ENCODE measurements around the gene CRY1. TPM values are rescaled to one million over a fixed set of nuclear protein-coding genes. Genes with fewer than 3 reads are reported as not detected.

Gene CRY1
- total and polyA plus RNA-seq, 5 experiments from 2014 or later = 26.1 to 37.9 (median 30.7) TPM

DNA sequence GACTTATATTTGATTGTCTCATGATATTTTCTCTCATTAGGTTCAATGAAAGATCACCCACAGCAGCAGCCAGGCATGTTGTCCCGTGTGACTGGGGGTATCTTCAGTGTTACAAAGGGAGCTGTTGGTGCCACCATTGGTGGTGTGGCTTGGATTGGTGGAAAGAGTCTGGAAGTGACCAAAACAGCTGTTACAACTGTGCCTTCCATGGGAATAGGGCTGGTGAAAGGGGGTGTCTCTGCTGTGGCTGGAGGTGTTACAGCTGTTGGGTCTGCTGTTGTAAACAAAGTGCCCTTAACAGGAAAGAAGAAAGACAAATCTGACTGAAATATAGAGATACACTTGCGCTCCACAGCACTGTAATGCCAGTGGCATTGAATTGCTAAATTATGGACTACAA lies 122.3 kb downstream of the CRY1 start:
- H3K27ac Mint-ChIP-seq = peak overlapping the region in 7 of 10 donors; percentile 5 to 89 (median 36)
- no peak for ATAC-seq
- H3K27me3 Mint-ChIP-seq = no peaks in the 10 kb centered on the region
- peaks cover 16 to 30% (median 21%) of the 10 kb centered on the region in 4 donors for H3K4me1 Mint-ChIP-seq
- peak overlapping the region in 1 of 10 donors; percentile 12 for H3K4me3 Mint-ChIP-seq
- no peak for DNase-seq
- peaks cover 0 to 74% (median 22%) of the 10 kb centered on the region in 3 donors for H3K36me3 Mint-ChIP-seq
- POLR2A ChIA-PET = no interaction called here
- H3K9me3 Mint-ChIP-seq = no peaks in the 10 kb centered on the region

DNA sequence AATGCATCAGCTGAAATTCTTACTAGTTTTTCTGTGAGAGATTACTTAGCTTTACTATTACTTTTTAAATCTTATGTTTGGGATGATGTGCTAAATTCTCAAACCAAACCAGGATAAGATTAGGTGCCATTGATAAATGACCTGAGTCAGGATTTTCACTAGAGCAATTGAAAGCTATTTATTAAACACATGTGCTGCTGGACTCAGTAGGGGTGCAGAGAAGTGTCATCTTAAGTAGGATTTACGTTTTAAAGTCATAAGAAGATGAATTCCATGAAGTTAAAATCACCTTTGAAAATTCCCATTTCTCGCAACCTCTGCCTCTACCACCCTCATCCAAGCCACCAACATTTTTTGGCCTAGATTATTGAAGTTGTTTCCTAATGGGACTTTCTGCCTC lies 128.8 kb downstream of the CRY1 start:
- no peak for ATAC-seq
- H3K27me3 Mint-ChIP-seq = no peaks in the 10 kb centered on the region

DNA sequence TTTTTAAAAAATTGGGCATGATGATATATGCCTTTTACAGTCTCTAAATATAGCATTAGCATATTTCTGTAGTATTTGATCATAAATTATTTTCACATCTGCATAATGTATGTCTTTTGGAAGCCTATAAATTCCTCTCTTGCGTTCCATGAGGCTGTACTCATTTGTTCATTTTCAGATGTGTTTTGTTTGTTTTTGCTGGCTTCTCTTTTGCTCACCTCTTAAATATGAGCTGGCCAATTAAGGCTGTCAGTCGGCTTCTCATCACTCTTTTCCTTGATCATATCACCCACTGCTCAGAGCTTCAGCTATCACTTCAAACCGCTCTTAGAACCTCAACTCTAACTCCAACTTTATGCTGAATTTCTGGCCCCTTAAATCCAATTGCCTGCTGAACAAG lies 131.1 kb downstream of the CRY1 start:
- POLR2A ChIA-PET = no interaction called here
- no peaks in the 10 kb centered on the region for H3K27me3 Mint-ChIP-seq
- no peaks in the 10 kb centered on the region for H3K9me3 Mint-ChIP-seq
- H3K4me1 Mint-ChIP-seq = peaks cover 35 to 66% (median 62%) of the 10 kb centered on the region in 4 donors
- no peak overlapping the region for H3K4me3 Mint-ChIP-seq
- peaks cover 6 to 55% (median 12%) of the 10 kb centered on the region in 3 donors for H3K36me3 Mint-ChIP-seq
- ATAC-seq = no peak
- peak overlapping the region in 2 of 10 donors; percentile 33 for H3K27ac Mint-ChIP-seq
- DNase-seq = no peak

More for the DNA sequence above, 128.8 kb downstream of the CRY1 start:
- Mint-ChIP-seq H3K4me1 (peaks cover 26 to 48% (median 46%) of the 10 kb centered on the region in 4 donors), H3K36me3 (peaks cover 6 to 72% (median 15%) of the 10 kb centered on the region in 3 donors), H3K4me3 (no peak overlapping the region), H3K27ac (peak overlapping the region in 3 of 10 donors; percentile 12 to 71 (median 16)), H3K9me3 (no peaks in the 10 kb centered on the region)
- POLR2A ChIA-PET = interaction anchor here (1.0 kb wide), 1 partner anchor 10 kb away, joined by 4 read pairs; no protein-coding TSS in a partner anchor
- DNase-seq = no peak

DNA sequence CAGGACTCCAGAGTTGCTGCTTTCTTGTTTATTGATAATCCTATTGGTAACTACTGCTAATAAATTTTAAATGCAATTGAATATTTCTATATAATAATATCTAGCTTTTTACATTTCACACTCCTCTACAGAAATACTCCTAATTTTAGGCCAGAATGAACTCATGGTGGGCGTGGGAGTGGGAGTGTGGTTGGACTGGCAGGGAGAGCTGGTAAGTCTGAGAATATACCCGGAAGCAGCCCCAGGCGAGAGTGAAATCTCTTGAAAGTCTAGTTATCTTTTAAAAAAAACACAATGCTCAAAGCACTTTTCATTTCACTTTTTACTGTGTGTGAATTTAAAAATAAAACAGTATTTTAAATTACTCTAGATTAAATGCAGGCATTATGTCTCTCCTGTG lies 132.9 kb downstream of the CRY1 start:
- Mint-ChIP-seq H3K27me3 (no peaks in the 10 kb centered on the region), H3K4me1 (peaks cover 37 to 67% (median 60%) of the 10 kb centered on the region in 4 donors), H3K27ac (peak overlapping the region in 3 of 10 donors; percentile 58 to 74 (median 66)), H3K4me3 (no peak overlapping the region), H3K36me3 (peaks cover 5 to 40% (median 6%) of the 10 kb centered on the region in 3 donors), H3K9me3 (peaks cover 0 to 2% (median 0%) of the 10 kb centered on the region in 9 donors)
- POLR2A ChIA-PET = interaction anchor here (0.6 kb wide), 1 partner anchor 17 kb away, joined by 3 read pairs; no protein-coding TSS in a partner anchor
- ATAC-seq = no peak
- no peak for DNase-seq

DNA sequence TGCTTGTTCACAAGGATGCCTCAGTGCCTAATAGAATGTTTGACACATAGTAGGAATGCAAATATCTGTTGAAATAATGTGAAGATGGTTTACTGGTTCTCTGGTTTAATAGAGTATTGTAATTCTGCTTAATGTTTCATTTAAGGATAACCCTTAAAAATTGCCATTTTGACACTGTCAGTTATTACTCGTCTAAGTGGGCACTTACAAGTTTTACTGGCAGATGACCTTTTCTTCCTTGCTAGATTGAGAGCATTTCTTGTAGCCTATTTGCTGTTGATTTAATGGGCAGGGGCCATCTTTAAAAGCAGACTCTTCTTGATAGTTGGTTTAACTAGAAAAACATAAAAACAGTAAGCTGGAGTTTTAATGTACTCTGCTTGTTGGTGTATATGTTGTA lies 135.8 kb downstream of the CRY1 start:
- POLR2A ChIA-PET = interaction anchor here (1.2 kb wide), 1 partner anchor 29 kb away, joined by 5 read pairs; the partner anchor contains the start of gene MTERF2
- Mint-ChIP-seq H3K27ac (peak overlapping the region; percentile 93 to 98 (median 96)), H3K4me3 (peak overlapping the region; percentile 94 to 100 (median 98)), H3K27me3 (no peaks in the 10 kb centered on the region), H3K9me3 (peaks cover 0 to 2% (median 0%) of the 10 kb centered on the region in 9 donors), H3K4me1 (peaks cover 25 to 50% (median 43%) of the 10 kb centered on the region in 4 donors), H3K36me3 (peaks cover 0 to 14% (median 0%) of the 10 kb centered on the region in 3 donors)
- DNase-seq = no peak
- ATAC-seq = no peak

DNA sequence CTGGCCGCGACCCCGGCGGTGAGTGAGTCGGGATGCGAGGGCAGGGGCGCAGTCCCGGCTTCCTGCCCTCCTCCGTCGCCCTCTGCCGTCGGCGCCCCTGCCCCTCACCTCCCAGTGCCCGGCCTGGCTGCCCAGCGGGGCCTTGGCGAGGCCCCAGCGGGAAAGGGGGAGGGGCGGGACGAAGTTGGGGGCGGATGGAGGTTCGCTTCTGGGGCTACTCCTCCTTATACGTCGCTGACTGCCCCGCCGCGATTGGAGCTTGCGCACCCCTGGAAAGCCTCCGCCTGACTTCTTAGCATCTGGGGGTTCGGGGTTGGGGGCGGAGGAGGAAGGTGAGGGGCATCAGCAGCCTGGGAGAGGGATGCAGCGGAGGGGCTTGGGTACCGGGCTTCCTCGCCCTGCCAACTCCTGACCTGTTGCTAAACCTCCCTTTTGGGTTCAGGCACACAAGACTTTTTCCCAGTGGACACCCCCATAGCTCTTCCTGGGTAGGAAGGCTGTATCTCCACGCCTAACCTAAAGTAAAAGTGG lies 137.2 kb downstream of the CRY1 start:
- Mint-ChIP-seq H3K27me3 (no peaks in the 10 kb centered on the region), H3K36me3 (peaks cover 0 to 6% (median 0%) of the 10 kb centered on the region in 3 donors), H3K9me3 (peaks cover 0 to 2% (median 0%) of the 10 kb centered on the region in 9 donors), H3K4me3 (peak overlapping the region; percentile 94 to 100 (median 98)), H3K27ac (peak overlapping the region; percentile 93 to 98 (median 96)), H3K4me1 (peaks cover 22 to 44% (median 35%) of the 10 kb centered on the region in 4 donors)
- POLR2A ChIA-PET = interaction anchor here (0.6 to 2.8 kb wide), 11 partner anchors 14 to 1605 kb away, joined by 3 to 26 read pairs (median 7); partner anchors contain the start of genes CRY1, MTERF2, POLR3B and SART3
- peak; percentile 39 to 42 for ATAC-seq
- DNase-seq = peak in 6 of 10 donors; percentile 41 to 83 (median 53)

DNA sequence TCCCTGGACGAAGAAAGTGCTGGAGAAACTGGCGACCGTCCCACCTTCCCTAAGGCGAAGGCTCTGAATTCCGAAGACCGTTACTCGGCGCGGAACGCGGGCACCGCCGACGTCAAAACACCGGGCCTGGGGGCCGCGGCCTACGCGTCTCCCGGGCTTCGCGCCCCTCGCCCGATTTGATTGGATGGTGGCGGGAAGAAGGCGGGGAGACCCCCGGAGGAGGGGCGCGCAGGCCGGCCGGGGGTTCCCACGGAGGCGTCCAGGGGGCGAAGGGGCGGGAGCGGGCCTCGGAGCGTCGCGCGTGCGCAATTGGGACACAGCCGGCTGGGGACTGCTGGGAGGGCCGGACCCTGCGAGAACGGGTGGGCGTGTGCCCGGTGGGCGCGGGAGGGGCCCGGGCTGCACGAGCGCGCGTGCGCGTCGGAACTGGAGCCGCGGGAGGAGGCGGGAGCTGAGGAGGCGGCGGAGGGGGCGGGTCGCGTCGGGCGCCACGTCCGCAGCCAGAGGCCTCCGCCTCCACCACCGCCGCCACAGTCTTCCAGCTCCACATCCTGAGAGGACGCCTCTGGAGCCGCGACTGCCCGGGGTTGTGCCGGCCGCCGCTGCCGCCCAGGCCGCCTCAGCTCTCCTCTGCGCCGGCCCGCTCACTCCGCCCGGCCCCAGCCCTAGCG lies 137.8 kb downstream of the CRY1 start, which contains the start of gene TMEM263:
TMEM263 (plus strand) TSS at position 531 of the 671 bp plus-strand sequence. CDS start 11,210 bp downstream, outside the sequence.
- peaks cover 19 to 38% (median 30%) of the 10 kb centered on the region in 4 donors for H3K4me1 Mint-ChIP-seq
- DNase-seq = peak; percentile 90 to 96 (median 93)
- no peaks in the 10 kb centered on the region for H3K27me3 Mint-ChIP-seq
- peaks cover 0 to 2% (median 0%) of the 10 kb centered on the region in 9 donors for H3K9me3 Mint-ChIP-seq
- H3K36me3 Mint-ChIP-seq = peaks cover 0 to 2% (median 0%) of the 10 kb centered on the region in 3 donors
- peak within 1 kb of the TSS; percentile 93 to 98 (median 97) for H3K27ac Mint-ChIP-seq
- peak within 1 kb of the TSS; percentile 94 to 100 (median 98) for H3K4me3 Mint-ChIP-seq
- peak; percentile 76 to 79 for ATAC-seq
- POLR2A ChIA-PET = interaction anchor here (0.5 to 2.8 kb wide), 12 partner anchors 9 to 1605 kb away, joined by 3 to 26 read pairs (median 6); partner anchors contain the start of genes CRY1, MTERF2, POLR3B and SART3

DNA sequence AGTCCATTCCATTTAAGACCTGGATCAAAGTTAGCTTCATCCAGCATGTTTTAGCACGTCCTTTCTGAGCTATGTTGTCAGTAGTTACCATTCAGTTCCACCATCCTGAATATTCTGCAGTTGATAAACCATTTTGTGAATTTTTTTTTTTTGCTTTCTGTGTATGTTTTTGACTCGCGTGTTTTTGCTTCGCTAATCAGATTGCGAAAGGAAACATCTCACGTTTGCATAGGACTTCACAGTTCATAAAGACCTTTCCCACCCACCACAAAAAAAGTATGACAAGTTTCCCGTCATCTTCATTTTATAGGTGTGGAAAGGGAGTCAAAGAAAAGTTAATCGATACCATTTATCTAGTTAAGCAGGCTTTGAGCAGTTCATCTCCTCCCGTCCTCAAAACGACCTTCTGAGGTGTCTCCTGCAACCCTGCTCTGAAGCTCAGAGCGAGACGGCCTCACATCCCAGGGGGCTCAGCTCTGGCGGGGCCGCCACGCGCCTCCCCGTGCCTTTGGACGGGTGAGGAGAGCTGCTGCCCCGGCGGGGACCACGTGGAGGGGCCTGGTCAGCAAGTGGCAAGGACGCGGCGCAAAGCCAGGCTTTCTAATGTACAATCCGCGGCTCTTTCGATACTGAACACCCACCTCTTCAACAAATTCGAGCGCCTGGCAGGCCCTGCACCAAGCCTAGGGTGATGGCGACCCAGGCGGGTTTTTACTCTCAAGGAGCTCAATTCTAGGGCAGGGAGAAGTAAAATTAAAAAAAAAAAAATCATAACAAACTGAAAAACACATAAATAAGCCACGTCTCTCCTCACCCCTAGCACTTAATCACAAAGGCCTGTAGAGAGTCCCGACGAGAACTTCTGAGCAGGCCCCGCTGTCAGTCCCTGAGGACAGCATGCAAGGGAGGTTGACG lies 138.6 kb downstream of the CRY1 start:
- no peaks in the 10 kb centered on the region for H3K27me3 Mint-ChIP-seq
- H3K9me3 Mint-ChIP-seq = peaks cover 0 to 4% (median 2%) of the 10 kb centered on the region in 9 donors
- peaks cover 0 to 2% (median 0%) of the 10 kb centered on the region in 3 donors for H3K36me3 Mint-ChIP-seq
- peaks cover 19 to 38% (median 29%) of the 10 kb centered on the region in 4 donors for H3K4me1 Mint-ChIP-seq
- H3K27ac Mint-ChIP-seq = peak overlapping the region; percentile 84 to 98 (median 97)
- DNase-seq (peak in 5 of 10 donors; percentile 1 to 71 (median 20)), ATAC-seq (peak; percentile 26 to 46)
- H3K4me3 Mint-ChIP-seq = peak overlapping the region; percentile 90 to 100 (median 96)
- POLR2A ChIA-PET = interaction anchor here (0.5 to 2.8 kb wide), 12 partner anchors 9 to 1606 kb away, joined by 3 to 26 read pairs (median 4); partner anchors contain the start of genes CRY1, MTERF2, POLR3B and SART3

DNA sequence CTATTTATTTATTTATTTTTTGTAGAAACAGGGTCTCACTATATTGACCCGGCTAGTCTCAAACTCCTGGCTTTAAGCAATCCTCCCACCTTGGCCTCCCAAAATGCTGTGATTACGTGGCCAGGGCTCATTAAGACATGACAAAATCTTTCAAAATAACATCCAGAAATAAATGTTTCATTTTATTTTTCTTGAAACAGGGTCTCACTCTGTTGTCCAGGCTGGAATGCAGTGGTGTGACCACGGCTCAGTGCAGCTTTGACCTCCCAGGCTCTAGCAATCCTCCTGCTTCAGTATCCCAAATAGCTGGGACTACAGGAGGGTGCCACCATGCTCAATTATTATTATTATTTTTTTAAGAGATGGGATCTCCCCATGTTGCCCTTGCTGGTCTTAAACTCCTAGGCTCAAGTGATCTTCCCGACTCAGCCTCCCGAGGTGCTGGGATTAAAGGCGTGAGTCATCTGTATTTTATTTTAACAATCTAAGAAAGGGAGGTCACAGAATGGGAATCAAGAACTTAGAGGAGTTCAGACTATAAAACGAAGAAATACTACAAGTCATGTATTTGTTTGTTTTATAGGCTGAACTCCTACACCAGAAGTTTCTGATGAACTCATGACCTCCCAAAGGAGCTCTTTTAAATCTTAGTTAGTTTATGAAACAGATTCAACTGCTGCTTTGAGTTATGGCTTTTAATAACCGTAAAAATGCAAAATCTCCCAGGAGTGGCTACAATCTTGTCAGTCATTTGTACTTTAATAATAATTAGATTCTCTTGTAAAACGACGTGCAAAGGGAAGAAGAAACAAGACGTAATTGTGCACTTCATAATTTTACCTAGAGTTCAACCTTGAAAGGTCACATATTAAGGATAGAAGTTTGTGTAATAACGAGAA lies 139.7 kb downstream of the CRY1 start:
- Mint-ChIP-seq H3K9me3 (peaks cover 0 to 13% (median 7%) of the 10 kb centered on the region in 9 donors), H3K4me3 (peak overlapping the region in 5 of 10 donors; percentile 21 to 98 (median 53)), H3K4me1 (peaks cover 19 to 32% (median 24%) of the 10 kb centered on the region in 4 donors), H3K27ac (peak overlapping the region in 5 of 10 donors; percentile 2 to 97 (median 34)), H3K36me3 (peaks cover 0 to 7% (median 4%) of the 10 kb centered on the region in 3 donors), H3K27me3 (peaks cover 0 to 4% (median 0%) of the 10 kb centered on the region in 5 donors)
- DNase-seq (no peak), ATAC-seq (no peak)
- POLR2A ChIA-PET = interaction anchor here (0.6 to 0.9 kb wide), 2 partner anchors 11 to 574 kb away, joined by 3 read pairs; no protein-coding TSS in a partner anchor

DNA sequence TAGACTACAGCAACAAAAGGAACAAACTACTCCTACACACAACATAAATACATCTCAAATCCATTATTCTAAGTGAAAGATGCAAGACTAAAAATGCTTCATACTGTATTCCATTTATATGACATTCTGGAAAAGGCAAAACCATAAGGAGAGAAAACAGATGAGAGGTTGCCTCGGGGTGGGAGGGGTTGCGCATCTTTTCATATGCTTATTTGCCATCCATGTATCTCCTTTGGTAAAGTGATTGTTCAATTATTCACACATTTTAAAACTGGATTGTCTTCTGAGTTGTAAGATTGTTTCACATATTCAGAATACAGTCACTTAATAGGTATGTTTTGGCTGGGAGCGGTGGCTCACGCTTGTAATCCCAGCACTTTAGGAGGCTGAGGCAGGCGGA lies 142.8 kb downstream of the CRY1 start:
- ATAC-seq = no peak
- H3K27ac Mint-ChIP-seq = peak overlapping the region in 2 of 10 donors; percentile 5 to 36
- POLR2A ChIA-PET = no interaction called here
- no peak overlapping the region for H3K4me3 Mint-ChIP-seq
- peaks cover 3 to 13% (median 8%) of the 10 kb centered on the region in 4 donors for H3K4me1 Mint-ChIP-seq
- no peak for DNase-seq
- peaks cover 0 to 10% (median 4%) of the 10 kb centered on the region in 3 donors for H3K36me3 Mint-ChIP-seq
- H3K27me3 Mint-ChIP-seq = peaks cover 0 to 9% (median 0%) of the 10 kb centered on the region in 5 donors
- peaks cover 0 to 15% (median 7%) of the 10 kb centered on the region in 9 donors for H3K9me3 Mint-ChIP-seq

Data from naive thymus-derived CD8-positive, alpha-beta T cell (primary cell).